ENCODE data around the gene KIDINS220. TPM values are rescaled to one million over a fixed set of nuclear protein-coding genes. Genes with fewer than 3 reads are reported as not detected.

KIDINS220 gene
- total RNA-seq, 1 experiment from 2014 or later, result 20.1 TPM

- H3K36me3 ChIP-seq (ENCODE audit: control insufficient read depth in 1 of 2, insufficient read depth in 2 of 2, low read length in 2 of 2), result no peaks in the 10 kb centered on the region
- CTCF ChIA-PET, result no interaction called here
Measured at GRCh38 chr2:8877894-8878293, 40.5 kb upstream of the KIDINS220 start.

GRCh38 chr2:8877332-8877731 lies 39.9 kb upstream of the KIDINS220 start:
- no peaks in the 10 kb centered on the region for H3K79me2 ChIP-seq (ENCODE audit: insufficient read depth, low read length)
- H2AFZ ChIP-seq (ENCODE audit: low read depth, low read length, poor library complexity, severe bottlenecking), result no peak overlapping the region
- intact Hi-C loops (cut with micrococcal nuclease), result loop anchor here (10.0 kb wide), 1 partner anchor 457 kb away; no protein-coding TSS in a partner anchor
- no peaks in the 10 kb centered on the region for H3K9me3 ChIP-seq (ENCODE audit: control insufficient read depth in 1 of 2, insufficient read depth in 1 of 2, low read depth in 1 of 2, low read length in 2 of 2)
- H3K4me1 ChIP-seq (ENCODE audit: control insufficient read depth in 1 of 2, insufficient read depth in 2 of 2, low read length in 2 of 2), result no peaks in the 10 kb centered on the region
- no peak overlapping the region for H3K4me3 ChIP-seq (replicated peaks in 1 of 2; ENCODE audit: low read depth in 1 of 2, low read length in 2 of 2)
- no peaks in the 10 kb centered on the region for H4K20me1 ChIP-seq (ENCODE audit: insufficient read depth)
- ChIA-PET POLR2A (no interaction called here), RAD21 (ENCODE audit: low non-redundant PET in 1 of 2, low total read pairs in 2 of 2, uncharacterized antibody in 2 of 2, unreplicated experiment in 2 of 2) (no interaction called here), CTCF (no interaction called here)
- BruUV-seq (replicated peaks), result no TSS peak
- no peaks in the 10 kb centered on the region for H3K27me3 ChIP-seq (ENCODE audit: insufficient read depth, low read length)
- H3K27ac ChIP-seq (ENCODE audit: low read depth, low read length), result no peak overlapping the region
- H3K36me3 ChIP-seq (ENCODE audit: control insufficient read depth in 1 of 2, insufficient read depth in 2 of 2, low read length in 2 of 2), result no peaks in the 10 kb centered on the region
- ATAC-seq, result no peak
- DNase-seq (ENCODE audit: low read depth, low spot score), result no peak
- H3K4me2 ChIP-seq (ENCODE audit: low read length), result no peak overlapping the region
- TF ChIP-seq SRF (IDR thresholded peaks at IDR 0.05; ENCODE audit: low read depth) (no peak), CBX3 (IDR thresholded peaks at IDR 0.05; ENCODE audit: low read depth) (no peak), CEBPB (IDR thresholded peaks at IDR 0.05; ENCODE audit: low read depth) (no peak)
- no peaks in the 10 kb centered on the region for H3K9me2 ChIP-seq (ENCODE audit: insufficient read depth)
- no peak overlapping the region for H3K9ac ChIP-seq (ENCODE audit: low read length)

More at GRCh38 chr2:8877894-8878293, 40.5 kb upstream of the KIDINS220 start:
- no peak overlapping the region for H3K4me2 ChIP-seq (ENCODE audit: low read length)
- BruUV-seq (replicated peaks), result no TSS peak
- RAD21 ChIA-PET (ENCODE audit: low non-redundant PET in 1 of 2, low total read pairs in 2 of 2, uncharacterized antibody in 2 of 2, unreplicated experiment in 2 of 2), result no interaction called here
- no peaks in the 10 kb centered on the region for H3K9me3 ChIP-seq (ENCODE audit: control insufficient read depth in 1 of 2, insufficient read depth in 1 of 2, low read depth in 1 of 2, low read length in 2 of 2)
- POLR2A ChIA-PET, result no interaction called here
- H3K9me2 ChIP-seq (ENCODE audit: insufficient read depth), result no peaks in the 10 kb centered on the region
- no peaks in the 10 kb centered on the region for H3K4me1 ChIP-seq (ENCODE audit: control insufficient read depth in 1 of 2, insufficient read depth in 2 of 2, low read length in 2 of 2)
- TF ChIP-seq CEBPB (IDR thresholded peaks at IDR 0.05; ENCODE audit: low read depth), result no peak
- TF ChIP-seq EZH2phosphoT487 (IDR thresholded peaks at IDR 0.05; ENCODE audit: borderline replicate concordance), result no peak
- no peak for TF ChIP-seq ATF3 (IDR thresholded peaks at IDR 0.05)
- TF ChIP-seq ZNF274 (IDR thresholded peaks at IDR 0.05; ENCODE audit: low read depth, low read length), result no peak
- no peak for TF ChIP-seq RAD21 (IDR thresholded peaks at IDR 0.05; ENCODE audit: low read depth)
- no peak for TF ChIP-seq YY1 (IDR thresholded peaks at IDR 0.05; ENCODE audit: extremely low read depth, insufficient replicate concordance, low read depth, low read length)
- H3K9ac ChIP-seq (ENCODE audit: low read length), result no peak overlapping the region
- ATAC-seq (no peak), DNase-seq (ENCODE audit: low read depth, low spot score) (no peak)
- no peak overlapping the region for H2AFZ ChIP-seq (ENCODE audit: low read depth, low read length, poor library complexity, severe bottlenecking)
- no peaks in the 10 kb centered on the region for H4K20me1 ChIP-seq (ENCODE audit: insufficient read depth)
- H3K4me3 ChIP-seq (replicated peaks in 1 of 2; ENCODE audit: low read depth in 1 of 2, low read length in 2 of 2), result no peak overlapping the region
- intact Hi-C loops (cut with micrococcal nuclease), result loop anchor here (10.0 kb wide), 1 partner anchor 457 kb away; no protein-coding TSS in a partner anchor
- no peaks in the 10 kb centered on the region for H3K79me2 ChIP-seq (ENCODE audit: insufficient read depth, low read length)
- H3K27ac ChIP-seq (ENCODE audit: low read depth, low read length), result no peak overlapping the region
- no peaks in the 10 kb centered on the region for H3K27me3 ChIP-seq (ENCODE audit: insufficient read depth, low read length)
